Measurements from ENCODE around the gene RPL5.

Gene RPL5

GRCh38 chr1:92877081-92877711, 45.4 kb downstream of the RPL5 start:
- Histone ChIP-seq H3K9me3 (ENCODE audit: control insufficient read depth, insufficient read depth, low read depth, low read length) (no peaks in the 10 kb centered on the region), H3K4me3 (ENCODE audit: low read depth, low read length) (no peak overlapping the region), H3K36me3 (ENCODE audit: control insufficient read depth in 2 of 2, insufficient read depth in 1 of 2, low read length in 2 of 2) (peaks cover 0 to 11% of the 10 kb centered on the region in 2 experiments; a peak in 2 of 3 replicates), H3K4me1 (ENCODE audit: control insufficient read depth, insufficient read depth, low read length) (0 out of 2 replicates have a peak, but pooled peaks cover 9% of the 10 kb centered on the region), H3K27ac (ENCODE audit: extremely low read depth, low read depth, low read length) (no peak overlapping the region)
- ChIA-PET POLR2A (interaction anchor here (0.8 kb wide), 1 partner anchor 85 kb away, joined by 3 read pairs; no protein-coding TSS in a partner anchor), CTCF (interaction anchor here (0.6 to 5.4 kb wide), 5 partner anchors 18 to 123 kb away, joined by 3 to 40 read pairs (median 4); no protein-coding TSS in a partner anchor)
- no peak for TF ChIP-seq ZNF404 (tag by site-specific recombination; IDR thresholded peaks at IDR 0.05)
- no peak for TF ChIP-seq ZNF18 (tag by site-specific recombination; IDR thresholded peaks at IDR 0.05)
- TF ChIP-seq, protein P1, sequence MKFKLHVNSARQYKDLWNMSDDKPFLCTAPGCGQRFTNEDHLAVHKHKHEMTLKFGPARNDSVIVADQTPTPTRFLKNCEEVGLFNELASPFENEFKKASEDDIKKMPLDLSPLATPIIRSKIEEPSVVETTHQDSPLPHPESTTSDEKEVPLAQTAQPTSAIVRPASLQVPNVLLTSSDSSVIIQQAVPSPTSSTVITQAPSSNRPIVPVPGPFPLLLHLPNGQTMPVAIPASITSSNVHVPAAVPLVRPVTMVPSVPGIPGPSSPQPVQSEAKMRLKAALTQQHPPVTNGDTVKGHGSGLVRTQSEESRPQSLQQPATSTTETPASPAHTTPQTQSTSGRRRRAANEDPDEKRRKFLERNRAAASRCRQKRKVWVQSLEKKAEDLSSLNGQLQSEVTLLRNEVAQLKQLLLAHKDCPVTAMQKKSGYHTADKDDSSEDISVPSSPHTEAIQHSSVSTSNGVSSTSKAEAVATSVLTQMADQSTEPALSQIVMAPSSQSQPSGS (tag by site-specific recombination; IDR thresholded peaks at IDR 0.05; ENCODE audit: low read depth) = no peak
- no peak for TF ChIP-seq ZFP3 (tag by site-specific recombination; IDR thresholded peaks at IDR 0.05; ENCODE audit: low read depth)
- no peak for TF ChIP-seq ZNF175 (tag by site-specific recombination; IDR thresholded peaks at IDR 0.05)
- TF ChIP-seq, protein P2, sequence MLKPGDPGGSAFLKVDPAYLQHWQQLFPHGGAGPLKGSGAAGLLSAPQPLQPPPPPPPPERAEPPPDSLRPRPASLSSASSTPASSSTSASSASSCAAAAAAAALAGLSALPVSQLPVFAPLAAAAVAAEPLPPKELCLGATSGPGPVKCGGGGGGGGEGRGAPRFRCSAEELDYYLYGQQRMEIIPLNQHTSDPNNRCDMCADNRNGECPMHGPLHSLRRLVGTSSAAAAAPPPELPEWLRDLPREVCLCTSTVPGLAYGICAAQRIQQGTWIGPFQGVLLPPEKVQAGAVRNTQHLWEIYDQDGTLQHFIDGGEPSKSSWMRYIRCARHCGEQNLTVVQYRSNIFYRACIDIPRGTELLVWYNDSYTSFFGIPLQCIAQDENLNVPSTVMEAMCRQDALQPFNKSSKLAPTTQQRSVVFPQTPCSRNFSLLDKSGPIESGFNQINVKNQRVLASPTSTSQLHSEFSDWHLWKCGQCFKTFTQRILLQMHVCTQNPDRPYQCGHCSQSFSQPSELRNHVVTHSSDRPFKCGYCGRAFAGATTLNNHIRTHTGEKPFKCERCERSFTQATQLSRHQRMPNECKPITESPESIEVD (tag by site-specific recombination; IDR thresholded peaks at IDR 0.05) = no peak
- TF ChIP-seq ZBTB1 (tag by site-specific recombination; IDR thresholded peaks at IDR 0.05) = no peak
- no peak for TF ChIP-seq ZNF433 (tag by site-specific recombination; IDR thresholded peaks at IDR 0.05; ENCODE audit: low read depth)
- no peak for TF ChIP-seq ZNF530 (tag by site-specific recombination; IDR thresholded peaks at IDR 0.05; ENCODE audit: low read depth)
- no peak for TF ChIP-seq SP2 (tag by site-specific recombination; IDR thresholded peaks at IDR 0.05)
- TF ChIP-seq PATZ1 (tag by site-specific recombination; IDR thresholded peaks at IDR 0.05) = no peak
- no peak for TF ChIP-seq MEIS1 (CRISPR knock-in tag; IDR thresholded peaks at IDR 0.05; ENCODE audit: borderline replicate concordance)
- TF ChIP-seq OSR2 (tag by site-specific recombination; IDR thresholded peaks at IDR 0.05) = no peak
- no peak for TF ChIP-seq ZNF311 (tag by site-specific recombination; IDR thresholded peaks at IDR 0.05; ENCODE audit: borderline replicate concordance)
- no peak for TF ChIP-seq HOXD13 (CRISPR knock-in tag; IDR thresholded peaks at IDR 0.05; ENCODE audit: borderline replicate concordance)
- no peak for TF ChIP-seq CTCF (tag by site-specific recombination; IDR thresholded peaks at IDR 0.05)
- no peak for TF ChIP-seq ZNF521 (tag by site-specific recombination; IDR thresholded peaks at IDR 0.05)
